ENCODE measurements around the gene CD3E.

GRCh38 chr11:118320515-118320914 lies 16.0 kb downstream of the CD3E start:
- TF ChIP-seq CTCF (conservative IDR thresholded peaks at IDR 0.05; ENCODE audit: low read length) (no peak), EZH2phosphoT487 (IDR thresholded peaks at IDR 0.05; ENCODE audit: borderline replicate concordance) (no peak)

Data from Loucy (cell line).